NB4 (cell line): Measurements from ENCODE around the gene SMYD3.

Experiments
- MAX ChIP-seq: IDR thresholded peaks from 2 replicates; pipeline ENCODE4 v1.6.1; 2011; ENCODE audit warnings: low read depth, low read length
- POLR2A ChIP-seq: IDR thresholded peaks from 2 replicates; pipeline ENCODE4 v1.6.1; 2011; ENCODE audit warnings: mild to moderate bottlenecking; ENCODE audit not compliant: insufficient read length; ENCODE audit errors: extremely low read depth
- TF ChIP-seq, protein P1 (sequence below): IDR thresholded peaks from one replicate; pipeline ENCODE4 v1.5.1; 2012; ENCODE audit warnings: low read depth, low read length

DNA sequence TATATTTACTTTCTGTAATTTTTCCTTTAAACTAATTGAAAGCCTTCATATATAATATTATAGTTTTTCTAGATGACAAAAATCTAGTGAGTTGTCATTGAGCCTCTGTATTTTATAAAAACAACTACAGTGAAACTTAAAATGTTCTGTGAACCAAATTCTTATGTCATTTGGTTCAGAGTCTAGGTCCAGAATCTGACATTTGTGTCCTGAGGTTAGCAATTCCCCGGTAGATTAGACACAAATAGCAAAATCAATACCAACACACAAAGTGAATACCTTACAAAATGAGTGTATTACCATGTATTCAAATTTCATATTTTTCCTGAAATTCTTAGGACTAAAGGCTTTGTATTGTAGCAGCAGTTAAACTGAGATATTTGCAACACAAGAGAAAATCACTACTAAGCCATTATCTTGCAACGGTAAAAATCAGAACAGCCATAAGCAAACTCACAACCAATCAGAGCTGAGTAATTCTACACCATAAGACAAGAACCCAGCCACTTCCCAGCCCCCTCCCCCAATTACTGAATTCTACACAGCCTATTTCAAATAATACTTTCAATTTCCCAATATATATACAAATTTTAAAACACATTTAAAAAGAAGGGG, 573.5 kb downstream of the SMYD3 start:
- TF ChIP-seq POLR2A (no peak), MAX (no peak)
- TF ChIP-seq, protein P1, sequence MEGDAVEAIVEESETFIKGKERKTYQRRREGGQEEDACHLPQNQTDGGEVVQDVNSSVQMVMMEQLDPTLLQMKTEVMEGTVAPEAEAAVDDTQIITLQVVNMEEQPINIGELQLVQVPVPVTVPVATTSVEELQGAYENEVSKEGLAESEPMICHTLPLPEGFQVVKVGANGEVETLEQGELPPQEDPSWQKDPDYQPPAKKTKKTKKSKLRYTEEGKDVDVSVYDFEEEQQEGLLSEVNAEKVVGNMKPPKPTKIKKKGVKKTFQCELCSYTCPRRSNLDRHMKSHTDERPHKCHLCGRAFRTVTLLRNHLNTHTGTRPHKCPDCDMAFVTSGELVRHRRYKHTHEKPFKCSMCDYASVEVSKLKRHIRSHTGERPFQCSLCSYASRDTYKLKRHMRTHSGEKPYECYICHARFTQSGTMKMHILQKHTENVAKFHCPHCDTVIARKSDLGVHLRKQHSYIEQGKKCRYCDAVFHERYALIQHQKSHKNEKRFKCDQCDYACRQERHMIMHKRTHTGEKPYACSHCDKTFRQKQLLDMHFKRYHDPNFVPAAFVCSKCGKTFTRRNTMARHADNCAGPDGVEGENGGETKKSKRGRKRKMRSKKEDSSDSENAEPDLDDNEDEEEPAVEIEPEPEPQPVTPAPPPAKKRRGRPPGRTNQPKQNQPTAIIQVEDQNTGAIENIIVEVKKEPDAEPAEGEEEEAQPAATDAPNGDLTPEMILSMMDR, result no peak
